K562 (cell line): ENCODE data around the gene ZNF799. TPM values are rescaled to one million over a fixed set of nuclear protein-coding genes. Genes with fewer than 3 reads are reported as not detected.

Experiments used
- CHD1 ChIP-seq: fragments of 200-600 bp; sonication (generic); IDR thresholded peaks from one replicate; pipeline ENCODE4 v1.6.1; 2012; ENCODE audit warnings: mild to moderate bottlenecking, moderate library complexity, low read length, inconsistent platforms
- NUFIP1 ChIP-seq: fragments of 450-650 bp; IDR thresholded peaks from 2 replicates; pipeline ENCODE4 v1.6.1; 2018; ENCODE audit not compliant: partially characterized antibody
- ZNF764 ChIP-seq: fragments of 250-450 bp; sonication (Bioruptor Pico); IDR thresholded peaks from 2 replicates; pipeline ENCODE4 v1.4.0; 2020; ENCODE audit warnings: low read depth, mild to moderate bottlenecking, moderate library complexity
- polyA plus RNA-seq, 8 experiments: library from polyadenylated mRNA; depleted of rRNA in 4 of 8; stranded (reverse) in 5 of 8; unstranded in 3 of 8; fragments of >200 nt; fragmentation: Nextera tagmentation in 2 of 8; fragmentation: Illumina TruSeq in 1 of 8; extraction: Ambion mirVana in 2 of 8; extraction: Trizol in 1 of 8; gene quantifications; 2 replicates each; pipeline versions ENCODE4 v1.2.1 to v1.2.3, GENCODE V29; 2011 to 2014; ENCODE audit warnings: inconsistent platforms in 1 of 8, missing spikeins in 1 of 8
- total RNA-seq, 7 experiments: library from RNA; depleted of rRNA in 6 of 7; stranded (reverse); fragments of >200 nt in 6 of 7; fragmentation: Illumina TruSeq in 2 of 7; extraction: Trizol in 2 of 7; gene quantifications; 2 replicates each; pipeline versions ENCODE4 v1.2.1 to v1.2.3, GENCODE V29; 2011 to 2021; ENCODE audit warnings: low replicate concordance in 1 of 7
- TF ChIP-seq, protein P1 (sequence below): sonication (generic); formaldehyde crosslinking; IDR thresholded peaks from 2 replicates; pipeline ENCODE4 v1.8.0; 2022; ENCODE audit warnings: mild to moderate bottlenecking, low read depth, missing genetic modification reagents
- TF ChIP-seq, protein P2 (sequence below): sonication (generic); formaldehyde crosslinking; IDR thresholded peaks from 2 replicates; pipeline ENCODE4 v1.9.0; 2022; ENCODE audit warnings: mild to moderate bottlenecking, missing genetic modification reagents
- TF ChIP-seq, protein P3 (sequence below), 2 experiments: fragments of 200-800 bp in 1 of 2; sonication (Bioruptor generic) in 1 of 2; sonication (generic) in 1 of 2; formaldehyde crosslinking in 1 of 2; IDR thresholded peaks in 1 of 2; conservative IDR thresholded peaks in 1 of 2; 2 replicates each; pipeline versions ENCODE4 v1.5.0 to v1.6.1; 2016 to 2020; ENCODE audit warnings: missing compliant biosample characterization in 1 of 2, missing genetic modification characterization in 1 of 2, missing genetic modification reagents in 1 of 2
- TF ChIP-seq, protein P4 (sequence below), 3 experiments: fragments of 200-800 bp in 1 of 3; fragments of 250-450 bp in 1 of 3; fragments of 450-650 bp in 1 of 3; sonication (Bioruptor Pico) in 1 of 3; sonication (Bioruptor generic) in 1 of 3; formaldehyde crosslinking in 1 of 3; IDR thresholded peaks; 2 replicates each; pipeline versions ENCODE4 v1.6.1 to v1.8.0; 2016 to 2022; ENCODE audit warnings: mild to moderate bottlenecking in 2 of 3, missing genetic modification characterization in 2 of 3, missing compliant biosample characterization in 1 of 3, moderate library complexity in 1 of 3
- TF ChIP-seq, protein P5 (sequence below): fragments of 250-450 bp; sonication (Bioruptor Pico); IDR thresholded peaks from 2 replicates; pipeline ENCODE4 v1.8.0; 2021; ENCODE audit warnings: moderate library complexity, mild to moderate bottlenecking, inconsistent platforms
- TF ChIP-seq, protein P6 (sequence below): fragments of 250-450 bp; sonication (Bioruptor Pico); IDR thresholded peaks from 2 replicates; pipeline ENCODE4 v1.5.0; 2022; ENCODE audit warnings: mild to moderate bottlenecking
- TF ChIP-seq, protein P7 (sequence below): sonication (generic); formaldehyde crosslinking; IDR thresholded peaks from 2 replicates; pipeline ENCODE4 v1.9.0; 2022; ENCODE audit warnings: mild to moderate bottlenecking, missing genetic modification reagents

The ZNF799 gene
- total and polyA plus RNA-seq, 9 of the 15 experiments (the other 6 are each of a cell fraction or from before 2014, with no cell fraction given), result 0.63 to 5.5 (median 2.9) TPM

DNA sequence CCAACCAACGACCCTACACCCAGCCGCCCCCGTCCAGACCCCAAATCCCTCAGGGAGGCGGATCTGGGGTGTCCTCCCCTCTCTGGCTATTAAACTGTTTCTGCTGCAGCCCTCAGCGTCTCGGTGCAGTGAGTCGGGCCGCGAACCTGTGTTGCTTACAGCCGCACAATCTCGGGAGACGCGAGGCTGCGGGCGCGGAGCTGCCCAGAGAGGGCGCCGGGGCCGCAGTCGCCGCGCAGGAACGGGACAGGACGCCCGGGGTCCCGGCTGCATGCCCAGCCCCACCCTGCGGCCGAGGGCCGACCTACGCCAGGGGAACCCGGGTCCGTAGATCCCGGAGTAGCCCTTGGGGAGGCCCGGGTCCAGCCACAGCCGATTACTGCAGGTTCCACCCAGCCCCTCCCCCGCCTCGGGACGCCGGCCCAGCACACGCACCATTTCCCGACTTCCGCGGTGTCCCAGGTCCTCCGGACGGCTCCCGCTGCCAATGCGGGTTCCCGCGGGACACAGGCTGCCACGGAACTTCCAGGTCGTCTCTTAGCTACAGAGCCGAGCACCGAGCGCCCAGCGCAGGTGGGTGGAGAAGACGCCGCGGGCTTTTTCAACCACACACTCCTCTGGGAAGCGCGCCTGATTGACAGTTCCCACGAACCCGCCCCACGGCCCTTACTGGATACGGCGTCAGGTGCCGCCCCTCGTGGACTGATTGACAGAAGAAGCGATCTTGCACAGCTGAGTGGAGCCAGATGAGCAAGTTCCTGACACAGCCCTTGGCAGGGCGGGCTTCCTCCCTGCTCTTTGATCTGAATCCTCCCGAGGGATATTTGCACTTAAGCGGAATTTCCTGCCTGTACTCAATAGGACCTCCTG, at the start of gene ZNF799 (continued):
- TF ChIP-seq, protein P1, sequence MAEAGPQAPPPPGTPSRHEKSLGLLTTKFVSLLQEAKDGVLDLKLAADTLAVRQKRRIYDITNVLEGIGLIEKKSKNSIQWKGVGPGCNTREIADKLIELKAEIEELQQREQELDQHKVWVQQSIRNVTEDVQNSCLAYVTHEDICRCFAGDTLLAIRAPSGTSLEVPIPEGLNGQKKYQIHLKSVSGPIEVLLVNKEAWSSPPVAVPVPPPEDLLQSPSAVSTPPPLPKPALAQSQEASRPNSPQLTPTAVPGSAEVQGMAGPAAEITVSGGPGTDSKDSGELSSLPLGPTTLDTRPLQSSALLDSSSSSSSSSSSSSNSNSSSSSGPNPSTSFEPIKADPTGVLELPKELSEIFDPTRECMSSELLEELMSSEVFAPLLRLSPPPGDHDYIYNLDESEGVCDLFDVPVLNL (CRISPR knock-in tag), result no peak
- peak; percentile 72 for TF ChIP-seq CHD1
- no peak for TF ChIP-seq NUFIP1
- no peak for TF ChIP-seq ZNF764 (CRISPR knock-in tag)
- TF ChIP-seq, protein P2, sequence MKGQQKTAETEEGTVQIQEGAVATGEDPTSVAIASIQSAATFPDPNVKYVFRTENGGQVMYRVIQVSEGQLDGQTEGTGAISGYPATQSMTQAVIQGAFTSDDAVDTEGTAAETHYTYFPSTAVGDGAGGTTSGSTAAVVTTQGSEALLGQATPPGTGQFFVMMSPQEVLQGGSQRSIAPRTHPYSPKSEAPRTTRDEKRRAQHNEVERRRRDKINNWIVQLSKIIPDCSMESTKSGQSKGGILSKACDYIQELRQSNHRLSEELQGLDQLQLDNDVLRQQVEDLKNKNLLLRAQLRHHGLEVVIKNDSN (CRISPR knock-in tag), result peak; percentile 83
- TF ChIP-seq, protein P3, sequence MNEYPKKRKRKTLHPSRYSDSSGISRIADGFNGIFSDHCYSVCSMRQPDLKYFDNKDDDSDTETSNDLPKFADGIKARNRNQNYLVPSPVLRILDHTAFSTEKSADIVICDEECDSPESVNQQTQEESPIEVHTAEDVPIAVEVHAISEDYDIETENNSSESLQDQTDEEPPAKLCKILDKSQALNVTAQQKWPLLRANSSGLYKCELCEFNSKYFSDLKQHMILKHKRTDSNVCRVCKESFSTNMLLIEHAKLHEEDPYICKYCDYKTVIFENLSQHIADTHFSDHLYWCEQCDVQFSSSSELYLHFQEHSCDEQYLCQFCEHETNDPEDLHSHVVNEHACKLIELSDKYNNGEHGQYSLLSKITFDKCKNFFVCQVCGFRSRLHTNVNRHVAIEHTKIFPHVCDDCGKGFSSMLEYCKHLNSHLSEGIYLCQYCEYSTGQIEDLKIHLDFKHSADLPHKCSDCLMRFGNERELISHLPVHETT (CRISPR knock-in tag; conservative IDR thresholded peaks at IDR 0.05 in 1 of 2, IDR thresholded peaks at IDR 0.05 in 1 of 2), result 0 out of 4 replicates have a peak, but pooled peaks of 1 of the 2 experiments have one; percentile 13
- TF ChIP-seq, protein P4, sequence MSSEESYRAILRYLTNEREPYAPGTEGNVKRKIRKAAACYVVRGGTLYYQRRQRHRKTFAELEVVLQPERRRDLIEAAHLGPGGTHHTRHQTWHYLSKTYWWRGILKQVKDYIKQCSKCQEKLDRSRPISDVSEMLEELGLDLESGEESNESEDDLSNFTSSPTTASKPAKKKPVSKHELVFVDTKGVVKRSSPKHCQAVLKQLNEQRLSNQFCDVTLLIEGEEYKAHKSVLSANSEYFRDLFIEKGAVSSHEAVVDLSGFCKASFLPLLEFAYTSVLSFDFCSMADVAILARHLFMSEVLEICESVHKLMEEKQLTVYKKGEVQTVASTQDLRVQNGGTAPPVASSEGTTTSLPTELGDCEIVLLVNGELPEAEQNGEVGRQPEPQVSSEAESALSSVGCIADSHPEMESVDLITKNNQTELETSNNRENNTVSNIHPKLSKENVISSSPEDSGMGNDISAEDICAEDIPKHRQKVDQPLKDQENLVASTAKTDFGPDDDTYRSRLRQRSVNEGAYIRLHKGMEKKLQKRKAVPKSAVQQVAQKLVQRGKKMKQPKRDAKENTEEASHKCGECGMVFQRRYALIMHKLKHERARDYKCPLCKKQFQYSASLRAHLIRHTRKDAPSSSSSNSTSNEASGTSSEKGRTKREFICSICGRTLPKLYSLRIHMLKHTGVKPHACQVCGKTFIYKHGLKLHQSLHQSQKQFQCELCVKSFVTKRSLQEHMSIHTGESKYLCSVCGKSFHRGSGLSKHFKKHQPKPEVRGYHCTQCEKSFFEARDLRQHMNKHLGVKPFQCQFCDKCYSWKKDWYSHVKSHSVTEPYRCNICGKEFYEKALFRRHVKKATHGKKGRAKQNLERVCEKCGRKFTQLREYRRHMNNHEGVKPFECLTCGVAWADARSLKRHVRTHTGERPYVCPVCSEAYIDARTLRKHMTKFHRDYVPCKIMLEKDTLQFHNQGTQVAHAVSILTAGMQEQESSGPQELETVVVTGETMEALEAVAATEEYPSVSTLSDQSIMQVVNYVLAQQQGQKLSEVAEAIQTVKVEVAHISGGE (CRISPR knock-in tag; IDR thresholded peaks at IDR 0.05), result peak in 2 of 3 experiments; percentile 48 to 91; a peak in 4 of 6 replicates
- TF ChIP-seq, protein P5, sequence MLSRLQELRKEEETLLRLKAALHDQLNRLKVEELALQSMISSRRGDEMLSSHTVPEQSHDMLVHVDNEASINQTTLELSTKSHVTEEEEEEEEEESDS, result no peak
- TF ChIP-seq, protein P6, sequence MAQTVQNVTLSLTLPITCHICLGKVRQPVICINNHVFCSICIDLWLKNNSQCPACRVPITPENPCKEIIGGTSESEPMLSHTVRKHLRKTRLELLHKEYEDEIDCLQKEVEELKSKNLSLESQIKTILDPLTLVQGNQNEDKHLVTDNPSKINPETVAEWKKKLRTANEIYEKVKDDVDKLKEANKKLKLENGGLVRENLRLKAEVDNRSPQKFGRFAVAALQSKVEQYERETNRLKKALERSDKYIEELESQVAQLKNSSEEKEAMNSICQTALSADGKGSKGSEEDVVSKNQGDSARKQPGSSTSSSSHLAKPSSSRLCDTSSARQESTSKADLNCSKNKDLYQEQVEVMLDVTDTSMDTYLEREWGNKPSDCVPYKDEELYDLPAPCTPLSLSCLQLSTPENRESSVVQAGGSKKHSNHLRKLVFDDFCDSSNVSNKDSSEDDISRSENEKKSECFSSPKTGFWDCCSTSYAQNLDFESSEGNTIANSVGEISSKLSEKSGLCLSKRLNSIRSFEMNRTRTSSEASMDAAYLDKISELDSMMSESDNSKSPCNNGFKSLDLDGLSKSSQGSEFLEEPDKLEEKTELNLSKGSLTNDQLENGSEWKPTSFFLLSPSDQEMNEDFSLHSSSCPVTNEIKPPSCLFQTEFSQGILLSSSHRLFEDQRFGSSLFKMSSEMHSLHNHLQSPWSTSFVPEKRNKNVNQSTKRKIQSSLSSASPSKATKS (CRISPR knock-in tag), result no peak
- TF ChIP-seq, protein P7, sequence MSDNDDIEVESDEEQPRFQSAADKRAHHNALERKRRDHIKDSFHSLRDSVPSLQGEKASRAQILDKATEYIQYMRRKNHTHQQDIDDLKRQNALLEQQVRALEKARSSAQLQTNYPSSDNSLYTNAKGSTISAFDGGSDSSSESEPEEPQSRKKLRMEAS (CRISPR knock-in tag), result peak; percentile 16; the same call in 1 of the 2 replicates
